ENCODE measurements around the gene ZNF672. TPM values are rescaled to one million over a fixed set of nuclear protein-coding genes. Genes with fewer than 3 reads are reported as not detected.

Gene ZNF672
- total and polyA plus RNA-seq, 2 of the 4 experiments (the other 2 are of a cell fraction) = 6.6 to 12.6 TPM

GRCh38 chr1:248831842-248832241, 6.2 kb upstream of the ZNF672 start:
- no peaks in the 10 kb centered on the region for H3K36me3 ChIP-seq (ENCODE audit: control insufficient read depth, insufficient read depth, low read length)
- H3K27ac ChIP-seq (ENCODE audit: insufficient read depth, low read length) = no peak overlapping the region
- no peak overlapping the region for H3K4ac ChIP-seq (ENCODE audit: low read depth, low read length)
- H3K9me3 ChIP-seq (ENCODE audit: control insufficient read depth, insufficient read depth, low read length) = no peaks in the 10 kb centered on the region
- H3K27me3 ChIP-seq (ENCODE audit: control insufficient read depth, insufficient read depth, low read length) = no peaks in the 10 kb centered on the region
- no peak overlapping the region for H3K4me3 ChIP-seq (ENCODE audit: insufficient read depth, low read depth, low read length)
- no peak for ATAC-seq (ENCODE audit: low read depth)
- no peak overlapping the region for H2BK20ac ChIP-seq (ENCODE audit: low read depth, low read length)
- no peak overlapping the region for H4K8ac ChIP-seq (ENCODE audit: low read depth in 2 of 2, low read length in 2 of 2)
- TF ChIP-seq POLR2A (IDR thresholded peaks at IDR 0.05; ENCODE audit: low read depth, low read length) (no peak), USF2 (IDR thresholded peaks at IDR 0.05; ENCODE audit: low read depth, low read length) (no peak), RFX5 (IDR thresholded peaks at IDR 0.05; ENCODE audit: low read depth, low read length) (no peak), ELK1 (IDR thresholded peaks at IDR 0.05; ENCODE audit: borderline replicate concordance, low read depth, low read length) (no peak), CEBPB (IDR thresholded peaks at IDR 0.05; ENCODE audit: low read depth, low read length) (no peak), FOS (IDR thresholded peaks at IDR 0.05; ENCODE audit: low read depth, low read length) (no peak)
- in situ Hi-C loops (cut with MboI; ENCODE audit: low sequenced_read_pairs) = no loop called here
- POLR2A ChIA-PET (ENCODE audit: unreplicated experiment) = no interaction called here
- no peak overlapping the region for H3K14ac ChIP-seq (replicated peaks; ENCODE audit: low read depth, low read length)
- CTCF ChIA-PET = no interaction called here
- no peak overlapping the region for H2BK120ac ChIP-seq (ENCODE audit: low read depth, low read length)
- no CpG with 5 or more reads among the region's 1 CpG for WGBS, 2 experiments (ENCODE audit: extremely low coverage in 2 of 2, insufficient read length in 1 of 2)
- H4K91ac ChIP-seq (ENCODE audit: insufficient read depth, low read depth, low read length) = no peak overlapping the region
- H2AFZ ChIP-seq (replicated peaks; ENCODE audit: low read length, poor library complexity) = no peak overlapping the region
- no peak overlapping the region for H3K9ac ChIP-seq (ENCODE audit: low read depth, low read length)
- H4K5ac ChIP-seq (ENCODE audit: low read depth, low read length) = no peak overlapping the region
- H3K4me2 ChIP-seq (ENCODE audit: low read depth, low read length) = no peak overlapping the region
- H2AK5ac ChIP-seq (ENCODE audit: low read depth, low read length) = no peak overlapping the region
- DNase-seq = no peak
- intact Hi-C loops (cut with micrococcal nuclease) = no loop called here
- no peaks in the 10 kb centered on the region for H3K4me1 ChIP-seq (ENCODE audit: control insufficient read depth, insufficient read depth, low read length)
- H3K18ac ChIP-seq (ENCODE audit: low read depth, low read length) = no peak overlapping the region
- no peaks in the 10 kb centered on the region for H4K20me1 ChIP-seq (ENCODE audit: insufficient read depth, low read length)
- H2BK15ac ChIP-seq (ENCODE audit: low read depth, low read length) = no peak overlapping the region
- H2BK5ac ChIP-seq (ENCODE audit: low read depth, low read length, poor library complexity, severe bottlenecking) = no peak overlapping the region
- dilution Hi-C loops (cut with HindIII; ENCODE audit: low sequenced_read_pairs, unreplicated experiment) = no loop called here
- no peaks in the 10 kb centered on the region for H3K9me1 ChIP-seq (ENCODE audit: insufficient read depth, low read length)
- H3K23ac ChIP-seq (ENCODE audit: low read depth, low read length) = no peak overlapping the region
- H3K56ac ChIP-seq (ENCODE audit: extremely low read depth, insufficient read depth, low read length) = no peak overlapping the region
- H2AK9ac ChIP-seq (replicated peaks; ENCODE audit: low read depth, low read length, poor library complexity) = no peak overlapping the region
- no TSS peak for BruUV-seq (replicated peaks)
- peaks cover 0 to 8% of the 10 kb centered on the region in 2 experiments; a peak in 1 of 4 replicates for H3K79me1 ChIP-seq (ENCODE audit: low read depth in 1 of 2, low read length in 2 of 2)

All from IMR-90 (cell line).